ENCODE measurements around the gene MED15. TPM values are rescaled to one million over a fixed set of nuclear protein-coding genes. Genes with fewer than 3 reads are reported as not detected.

The MED15 gene
- total and polyA plus RNA-seq, 2 donors from 2014 or later: 31.7 to 102 TPM

DNA sequence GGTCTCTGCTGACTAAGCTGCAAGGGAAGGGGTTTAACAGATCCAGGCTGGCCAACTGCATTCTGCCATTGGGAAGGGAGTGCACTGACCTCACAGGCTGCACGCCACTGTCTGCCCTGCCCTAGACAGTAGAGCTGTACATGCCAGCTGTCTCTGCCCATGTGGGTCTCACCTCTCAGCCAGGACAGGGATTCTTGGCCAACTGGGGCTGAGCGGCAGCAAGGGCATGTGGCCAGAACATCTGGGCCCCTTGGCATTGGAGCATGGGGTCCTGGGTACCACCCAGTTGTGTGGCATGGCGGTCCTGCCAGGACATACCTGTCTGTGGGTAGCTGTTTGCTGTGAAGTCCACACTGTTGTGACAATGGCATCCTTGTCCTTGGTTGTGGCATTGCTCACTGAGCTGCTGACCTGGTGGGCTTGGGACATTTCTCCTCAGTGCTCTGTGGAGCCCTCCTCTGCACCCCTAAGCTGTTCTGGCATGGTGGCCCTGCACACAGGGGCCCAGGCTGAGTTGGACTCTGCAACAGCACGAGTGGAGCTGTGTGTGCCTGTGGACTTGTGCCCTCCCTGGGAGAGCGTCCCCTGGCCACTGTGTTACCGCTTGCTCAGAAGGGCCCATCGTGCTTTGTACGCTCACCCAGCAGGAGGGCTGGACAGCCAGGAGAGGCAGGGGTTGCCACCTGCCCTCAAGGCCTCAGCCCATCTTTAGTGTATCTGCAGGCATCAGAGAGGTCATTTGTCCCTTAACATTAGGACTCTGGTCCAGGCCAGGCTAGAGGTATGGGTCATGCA is 46.7 kb downstream of the MED15 start:
- H3K4me3 ChIP-seq (ENCODE audit: low read length in 3 of 3): no peak overlapping the region
- peaks cover 8 to 23% (median 16%) of the 10 kb centered on the region in 3 donors for H3K36me3 ChIP-seq (ENCODE audit: control insufficient read depth in 2 of 3, insufficient read depth in 3 of 3, low read length in 3 of 3)
- no peaks in the 10 kb centered on the region for H3K27me3 ChIP-seq (ENCODE audit: control insufficient read depth, insufficient read depth, low read length)
- no peak overlapping the region for H3K9ac ChIP-seq (ENCODE audit: low read length in 3 of 3)
- DNase-seq (no peak), FAIRE-seq (no peak)
- TF ChIP-seq, protein P1, sequence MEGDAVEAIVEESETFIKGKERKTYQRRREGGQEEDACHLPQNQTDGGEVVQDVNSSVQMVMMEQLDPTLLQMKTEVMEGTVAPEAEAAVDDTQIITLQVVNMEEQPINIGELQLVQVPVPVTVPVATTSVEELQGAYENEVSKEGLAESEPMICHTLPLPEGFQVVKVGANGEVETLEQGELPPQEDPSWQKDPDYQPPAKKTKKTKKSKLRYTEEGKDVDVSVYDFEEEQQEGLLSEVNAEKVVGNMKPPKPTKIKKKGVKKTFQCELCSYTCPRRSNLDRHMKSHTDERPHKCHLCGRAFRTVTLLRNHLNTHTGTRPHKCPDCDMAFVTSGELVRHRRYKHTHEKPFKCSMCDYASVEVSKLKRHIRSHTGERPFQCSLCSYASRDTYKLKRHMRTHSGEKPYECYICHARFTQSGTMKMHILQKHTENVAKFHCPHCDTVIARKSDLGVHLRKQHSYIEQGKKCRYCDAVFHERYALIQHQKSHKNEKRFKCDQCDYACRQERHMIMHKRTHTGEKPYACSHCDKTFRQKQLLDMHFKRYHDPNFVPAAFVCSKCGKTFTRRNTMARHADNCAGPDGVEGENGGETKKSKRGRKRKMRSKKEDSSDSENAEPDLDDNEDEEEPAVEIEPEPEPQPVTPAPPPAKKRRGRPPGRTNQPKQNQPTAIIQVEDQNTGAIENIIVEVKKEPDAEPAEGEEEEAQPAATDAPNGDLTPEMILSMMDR (IDR thresholded peaks at IDR 0.05; ENCODE audit: borderline replicate concordance, extremely low read depth, insufficient read depth): no peak
- intact Hi-C loops (cut with DNase I): no loop called here
- H3K4me1 ChIP-seq (ENCODE audit: control insufficient read depth in 2 of 3, insufficient read depth in 2 of 3, low read depth in 1 of 3, low read length in 3 of 3): peaks cover under 1 to 70% (median 51%) of the 10 kb centered on the region in 3 donors
- H3K9me3 ChIP-seq (ENCODE audit: control insufficient read depth in 2 of 3, insufficient read depth in 1 of 3, low read length in 3 of 3): no peaks in the 10 kb centered on the region
- H3K27ac ChIP-seq (ENCODE audit: low read depth in 2 of 2, low read length in 2 of 2): peak overlapping the region; percentile 7 to 68

DNA sequence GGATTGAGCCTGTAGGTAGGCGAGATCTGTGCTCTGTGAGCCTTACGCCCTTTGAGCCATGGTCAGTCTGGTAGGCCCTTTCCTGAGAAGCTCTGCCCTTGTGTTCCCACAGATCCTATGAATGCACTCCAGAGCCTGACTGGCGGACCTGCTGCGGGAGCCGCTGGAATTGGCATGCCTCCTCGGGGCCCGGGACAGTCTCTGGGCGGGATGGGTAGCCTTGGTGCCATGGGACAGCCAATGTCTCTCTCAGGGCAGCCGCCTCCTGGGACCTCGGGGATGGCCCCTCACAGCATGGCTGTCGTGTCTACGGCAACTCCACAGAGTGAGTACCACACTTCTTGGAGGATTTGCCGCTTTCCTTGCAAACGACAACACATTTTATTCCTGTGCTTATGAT is 47.4 kb downstream of the MED15 start:
- Histone ChIP-seq H3K4me3 (ENCODE audit: low read length in 3 of 3) (no peak overlapping the region), H3K27ac (ENCODE audit: low read depth in 2 of 2, low read length in 2 of 2) (peak overlapping the region in 1 of 2 donors; percentile 68), H3K9me3 (ENCODE audit: control insufficient read depth in 2 of 3, insufficient read depth in 1 of 3, low read length in 3 of 3) (no peaks in the 10 kb centered on the region), H3K36me3 (ENCODE audit: control insufficient read depth in 2 of 3, insufficient read depth in 3 of 3, low read length in 3 of 3) (peaks cover 10 to 30% (median 18%) of the 10 kb centered on the region in 3 donors), H3K4me1 (ENCODE audit: control insufficient read depth in 2 of 3, insufficient read depth in 2 of 3, low read depth in 1 of 3, low read length in 3 of 3) (peaks cover 0 to 64% (median 51%) of the 10 kb centered on the region in 3 donors), H3K27me3 (ENCODE audit: control insufficient read depth, insufficient read depth, low read length) (no peaks in the 10 kb centered on the region), H3K9ac (ENCODE audit: low read length in 3 of 3) (no peak overlapping the region)
- no peak for FAIRE-seq
- TF ChIP-seq, protein P1 (IDR thresholded peaks at IDR 0.05; ENCODE audit: borderline replicate concordance, extremely low read depth, insufficient read depth): no peak
- intact Hi-C loops (cut with DNase I): no loop called here
- DNase-seq: no peak

DNA sequence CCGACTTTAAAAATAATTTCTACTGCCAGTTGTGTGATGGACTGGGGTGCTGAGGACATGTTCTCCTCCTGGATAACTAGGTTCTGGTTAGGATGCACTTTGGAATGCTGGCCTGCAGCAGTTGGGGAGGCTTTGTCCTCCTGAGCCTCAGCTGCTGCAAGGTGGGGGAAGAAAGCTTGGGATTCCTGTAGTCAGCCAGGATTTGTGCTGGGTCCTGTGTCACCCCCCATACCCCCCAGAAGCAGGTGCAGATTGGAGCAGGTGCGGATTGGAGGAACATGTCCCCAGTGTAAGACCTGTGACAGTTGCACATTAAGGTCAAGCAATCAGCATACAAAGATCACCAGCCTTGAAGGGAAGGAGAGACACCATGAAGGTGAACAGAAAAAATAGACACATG is 51.1 kb downstream of the MED15 start:
- H3K27ac ChIP-seq (ENCODE audit: low read depth in 2 of 2, low read length in 2 of 2): no peak overlapping the region
- peaks cover 0 to 33% (median 28%) of the 10 kb centered on the region in 3 donors for H3K4me1 ChIP-seq (ENCODE audit: control insufficient read depth in 2 of 3, insufficient read depth in 2 of 3, low read depth in 1 of 3, low read length in 3 of 3)
- FAIRE-seq: no peak
- no peaks in the 10 kb centered on the region for H3K9me3 ChIP-seq (ENCODE audit: control insufficient read depth in 2 of 3, insufficient read depth in 1 of 3, low read length in 3 of 3)
- TF ChIP-seq, protein P1 (IDR thresholded peaks at IDR 0.05; ENCODE audit: borderline replicate concordance, extremely low read depth, insufficient read depth): no peak
- peaks cover 10 to 31% (median 18%) of the 10 kb centered on the region in 3 donors for H3K36me3 ChIP-seq (ENCODE audit: control insufficient read depth in 2 of 3, insufficient read depth in 3 of 3, low read length in 3 of 3)
- no peak overlapping the region for H3K4me3 ChIP-seq (ENCODE audit: low read length in 3 of 3)
- DNase-seq: no peak
- no peaks in the 10 kb centered on the region for H3K27me3 ChIP-seq (ENCODE audit: control insufficient read depth, insufficient read depth, low read length)
- H3K9ac ChIP-seq (ENCODE audit: low read length in 3 of 3): no peak overlapping the region
- intact Hi-C loops (cut with DNase I): no loop called here

Data from kidney (tissue), 14 donors.